Heart right ventricle (tissue), 16 donors: ENCODE results near the gene BFAR. TPM values are rescaled to one million over a fixed set of nuclear protein-coding genes. Genes with fewer than 3 reads are reported as not detected.
A peak's percentile ranks its signal among the peaks of the same experiment; 100 is the strongest.

Source experiments
- ATAC-seq, 8 donors: fragments of 200-7000 bp; cut with Tn5 transposase; one replicate each; pipeline ENCODE4 v1.9.1; 2020; ENCODE audit warnings: mild to moderate bottlenecking in 8 of 8, moderate library complexity in 8 of 8, moderate number of reproducible peaks in 1 of 8
- DNase-seq, 2 donors: peaks; one replicate each; pipeline ENCODE4 v3.0.0-alpha.2; 2020
- H3K27ac ChIP-seq, 10 donors: fragments of 200-600 bp; sonication (generic) in 2 of 10; one replicate each; pipeline versions ENCODE4 v1.5.0 to v1.8.0; 2020 to 2022; ENCODE audit warnings: mild to moderate bottlenecking in 3 of 10
- H3K27me3 ChIP-seq, 7 donors: fragments of 200-600 bp; one replicate each; pipeline ENCODE4 v1.8.0; 2021 to 2022; ENCODE audit warnings: mild to moderate bottlenecking in 2 of 7
- H3K36me3 ChIP-seq, 9 donors: fragments of 200-600 bp; sonication (generic) in 1 of 9; one replicate each; pipeline versions ENCODE4 v1.5.0 to v1.8.0; 2020 to 2022; ENCODE audit warnings: mild to moderate bottlenecking in 2 of 9
- H3K4me1 ChIP-seq, 9 donors: fragments of 200-600 bp; sonication (generic) in 1 of 9; one replicate each; pipeline versions ENCODE4 v1.5.0 to v1.8.0; 2020 to 2022; ENCODE audit warnings: mild to moderate bottlenecking in 4 of 9
- H3K4me3 ChIP-seq, 10 donors: fragments of 200-600 bp; sonication (generic) in 2 of 10; one replicate each; pipeline versions ENCODE4 v1.5.0 to v1.8.0; 2020 to 2022; ENCODE audit warnings: mild to moderate bottlenecking in 7 of 10, moderate library complexity in 2 of 10
- H3K9me3 ChIP-seq, 11 donors: fragments of 200-600 bp in 10 of 11; sonication (generic) in 2 of 11; one replicate each; pipeline versions ENCODE4 v1.5.0 to v1.8.0; 2013 to 2022; ENCODE audit warnings: mild to moderate bottlenecking in 2 of 11, control low read depth in 1 of 11, moderate library complexity in 1 of 11
- WGBS, 2 donors: extraction: QIAGEN DNeasy Blood & Tissue Kit; methylation state at CpG; one replicate each; pipeline ENCODE4 v1.1.7; 2013; ENCODE audit warnings: inconsistent platforms in 1 of 2; 5-methylcytosine and 5-hydroxymethylcytosine counted together
- intact Hi-C, 10 donors: fragments of 100-400 bp; cut with DNase I; formaldehyde crosslinking; loops; one replicate each; pipeline versions ENCODE4 v1.11.1 to v1.14.2; 2022
- polyA plus RNA-seq, 2 donors: library from polyadenylated mRNA; stranded (reverse); fragments of 200-250 nt; gene quantifications; one replicate each; pipeline ENCODE4 v1.2.3, GENCODE V29; 2013
- total RNA-seq, 10 donors: library from RNA; stranded (reverse); fragmentation: NEBNext Ultra II Directional in 3 of 10; extraction: Animal tissue kit (Norgen Biotek cat#: 25700) in 3 of 10; gene quantifications; one replicate each; pipeline versions ENCODE4 v1.2.1 to v1.2.4, GENCODE V29; 2021 to 2023
- TF ChIP-seq, protein P1 (sequence below), 9 donors: fragments of 200-600 bp; sonication (generic) in 2 of 9; IDR thresholded peaks; one replicate each; pipeline versions ENCODE4 v1.5.0 to v1.8.0; 2021 to 2022; ENCODE audit warnings: antibody characterized with exemption in 9 of 9, mild to moderate bottlenecking in 5 of 9, moderate library complexity in 1 of 9
- donor health status: Arrhythmogenic right ventricular cardiomyopathy.
- donor health status: ischemic (EF 13 %, LVEDD 7.1; RV severe dilation, severe dysfunction).
- donor health status: healthy with polysubstance abuse.
- donor health status: DM: no; HTN: yes; CAD: no.
- donor health status: DM: no; HTN: no; CAD: no.
- donor health status: ischemic (EF 25% LVEDD 6.9; RV normal size, moderate dysfunction).
- donor health status: ischemic (EF 25% LVEDD 5.7; RV mildly dilated, moderate dysfunction).
- donor health status: healthy.
- donor health status: DM: yes; HTN: yes; CAD: no.
- donor health status: Ischemic cardiomyopathy.
- donor health status: ischemic (EF 35%, LVEDD 5.7; RV mildly dilated, moderate dysfunction).
- donor health status: nonischemic (EF 11% LVEDD 7.7; RV severe dilation, severe dysfunction).
- donor health status: DM: yes; HTN: yes; CAD: no.
- donor health status: PGD.
- donor health status: ischemic (EF 29% LVEDD 5.4; RV normal size, mild dysfunction).
- donor health status: nonischemic (EF 23%, LVEDD 6.1; RV moderate dilation, normal function).

BFAR gene
- total and polyA plus RNA-seq, 12 donors = 21.7 to 42.5 (median 34.9) TPM

GRCh38 chr16:14658063-14658462 is 25.3 kb downstream of the BFAR start:
- WGBS, 2 donors = 73 to 79% methylated on average over 2 of the region's 2 CpGs
- ATAC-seq (no peak), DNase-seq (no peak)
- Histone ChIP-seq H3K36me3 (peaks cover 0 to 100% (median 57%) of the 10 kb centered on the region in 9 donors), H3K27ac (no peak overlapping the region), H3K4me3 (no peak overlapping the region), H3K4me1 (no peaks in the 10 kb centered on the region), H3K9me3 (no peaks in the 10 kb centered on the region), H3K27me3 (no peaks in the 10 kb centered on the region)
- TF ChIP-seq, protein P1, sequence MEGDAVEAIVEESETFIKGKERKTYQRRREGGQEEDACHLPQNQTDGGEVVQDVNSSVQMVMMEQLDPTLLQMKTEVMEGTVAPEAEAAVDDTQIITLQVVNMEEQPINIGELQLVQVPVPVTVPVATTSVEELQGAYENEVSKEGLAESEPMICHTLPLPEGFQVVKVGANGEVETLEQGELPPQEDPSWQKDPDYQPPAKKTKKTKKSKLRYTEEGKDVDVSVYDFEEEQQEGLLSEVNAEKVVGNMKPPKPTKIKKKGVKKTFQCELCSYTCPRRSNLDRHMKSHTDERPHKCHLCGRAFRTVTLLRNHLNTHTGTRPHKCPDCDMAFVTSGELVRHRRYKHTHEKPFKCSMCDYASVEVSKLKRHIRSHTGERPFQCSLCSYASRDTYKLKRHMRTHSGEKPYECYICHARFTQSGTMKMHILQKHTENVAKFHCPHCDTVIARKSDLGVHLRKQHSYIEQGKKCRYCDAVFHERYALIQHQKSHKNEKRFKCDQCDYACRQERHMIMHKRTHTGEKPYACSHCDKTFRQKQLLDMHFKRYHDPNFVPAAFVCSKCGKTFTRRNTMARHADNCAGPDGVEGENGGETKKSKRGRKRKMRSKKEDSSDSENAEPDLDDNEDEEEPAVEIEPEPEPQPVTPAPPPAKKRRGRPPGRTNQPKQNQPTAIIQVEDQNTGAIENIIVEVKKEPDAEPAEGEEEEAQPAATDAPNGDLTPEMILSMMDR (IDR thresholded peaks at IDR 0.05) = no peak
- intact Hi-C loops = no loop called here

- intact Hi-C loops = no loop called here
- Histone ChIP-seq H3K36me3 (peaks cover 0 to 74% (median 56%) of the 10 kb centered on the region in 9 donors), H3K9me3 (no peaks in the 10 kb centered on the region), H3K4me3 (no peak overlapping the region), H3K27ac (no peak overlapping the region), H3K27me3 (no peaks in the 10 kb centered on the region), H3K4me1 (no peaks in the 10 kb centered on the region)
- ATAC-seq (no peak), DNase-seq (no peak)
- WGBS, 2 donors = 88 to 89% methylated on average over 16 of the region's 16 CpGs
- TF ChIP-seq, protein P1 (IDR thresholded peaks at IDR 0.05) = no peak
Measured at GRCh38 chr16:14667347-14668266, 34.9 kb downstream of the BFAR start.

DNA sequence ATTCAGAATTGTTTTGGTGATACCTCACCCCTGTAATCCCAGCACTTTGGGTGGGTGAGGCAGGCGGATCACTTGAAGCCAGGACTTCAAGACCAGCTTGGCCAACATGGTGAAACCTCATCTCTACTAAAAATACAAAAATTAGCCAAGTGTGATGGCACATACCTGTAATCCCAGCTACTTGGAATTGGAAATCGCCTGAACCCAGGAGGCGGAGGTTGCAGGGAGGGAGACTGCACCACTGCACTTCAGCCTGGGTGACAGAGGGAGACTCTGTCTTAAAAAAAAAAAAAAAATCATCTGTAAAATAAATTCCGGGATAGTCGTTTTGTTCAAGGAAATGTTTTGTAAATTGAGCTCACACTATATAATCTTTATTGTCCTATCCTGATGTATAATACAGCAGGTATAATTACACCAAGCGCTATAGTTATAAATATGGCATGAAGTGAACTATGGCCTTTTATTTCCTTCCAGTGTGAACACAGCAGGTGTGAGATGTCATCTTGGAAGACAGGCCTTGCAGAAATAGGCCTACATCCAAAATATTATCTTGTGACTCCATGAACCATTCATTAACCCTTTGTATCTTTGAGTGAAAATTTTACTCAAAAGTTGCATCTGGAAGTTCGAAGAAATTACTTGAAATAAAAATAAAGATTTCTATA is 35.9 kb downstream of the BFAR start:
- peaks cover 0 to 63% (median 45%) of the 10 kb centered on the region in 9 donors for H3K36me3 ChIP-seq
- no peaks in the 10 kb centered on the region for H3K27me3 ChIP-seq
- intact Hi-C loops = no loop called here
- no peaks in the 10 kb centered on the region for H3K9me3 ChIP-seq
- no peak overlapping the region for H3K4me3 ChIP-seq
- H3K4me1 ChIP-seq = no peaks in the 10 kb centered on the region
- 77 to 80% methylated on average over 7 of the region's 7 CpGs for WGBS, 2 donors
- no peak overlapping the region for H3K27ac ChIP-seq
- TF ChIP-seq, protein P1 (IDR thresholded peaks at IDR 0.05) = no peak
- ATAC-seq (no peak), DNase-seq (no peak)

DNA sequence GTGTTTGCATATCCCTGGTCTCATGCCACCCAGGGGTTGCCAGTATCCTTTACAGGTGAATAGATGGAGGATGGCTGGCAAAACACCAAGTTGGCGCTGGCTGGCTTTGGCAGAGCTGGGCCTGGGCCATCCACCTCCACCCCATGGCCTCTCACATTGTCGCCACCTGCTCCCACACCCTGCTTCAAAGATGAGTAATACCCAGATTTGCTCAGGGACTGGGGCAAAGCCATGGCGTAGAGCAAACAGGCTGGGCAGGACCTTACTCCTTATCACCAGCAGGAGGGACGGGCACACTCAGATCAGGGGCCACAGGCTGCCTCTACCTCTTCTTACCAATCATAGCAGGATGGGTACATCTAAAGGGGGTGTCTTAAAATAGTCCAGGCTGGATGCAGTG is 37.0 kb downstream of the BFAR start:
- no peak overlapping the region for H3K4me3 ChIP-seq
- DNase-seq (no peak), ATAC-seq (peak in 3 of 8 donors; percentile 29 to 49 (median 31))
- no peaks in the 10 kb centered on the region for H3K9me3 ChIP-seq
- peaks cover 0 to 5% (median 0%) of the 10 kb centered on the region in 7 donors for H3K27me3 ChIP-seq
- 91 to 99% methylated on average over 4 of the region's 4 CpGs for WGBS, 2 donors
- intact Hi-C loops = no loop called here
- H3K27ac ChIP-seq = no peak overlapping the region
- TF ChIP-seq, protein P1 (IDR thresholded peaks at IDR 0.05) = no peak
- peaks cover 0 to 52% (median 35%) of the 10 kb centered on the region in 9 donors for H3K36me3 ChIP-seq
- no peaks in the 10 kb centered on the region for H3K4me1 ChIP-seq
